T47D (cell line): ENCODE results near the gene PPTC7.

Experiments used
- DNase-seq, 2 experiments: peaks; one replicate each; pipeline versions ENCODE4 v3.0.0 to v3.0.0-alpha.2; 2011 to 2012; ENCODE audit warnings: low read depth in 1 of 2, low spot score in 1 of 2
- JUND ChIP-seq: IDR thresholded peaks from 2 replicates; pipeline ENCODE4 v1.6.1; 2012; ENCODE audit warnings: low read depth
- in situ Hi-C: cut with HindIII; loops from 2 replicates; pipeline ENCODE4 v1.10.0; 2016; ENCODE audit warnings: low sequenced_read_pairs, low pct_unique_long_range_greater_than_20kb

The PPTC7 gene

GRCh38 chr12:110501752-110502738 is 81.1 kb downstream of the PPTC7 start, which contains the start of the genes RAD9B and VPS29:
RAD9B (plus strand) TSS chr12:110502331; CDS start chr12:110502338, 7 bp downstream.
VPS29 (minus strand) TSS chr12:110502111; CDS start chr12:110502051, 60 bp downstream.
- no peak for TF ChIP-seq JUND
- in situ Hi-C loops: no loop called here
- peak; percentile 86 to 99 for DNase-seq

GRCh38 chr12:110501399-110501751 is 81.7 kb downstream of the PPTC7 start:
- peak; percentile 37 to 81 for DNase-seq
- in situ Hi-C loops: no loop called here
- no peak for TF ChIP-seq JUND

- DNase-seq: peak in 1 of 2 experiments; percentile 28
- no peak for TF ChIP-seq JUND
- in situ Hi-C loops: no loop called here
Measured at GRCh38 chr12:110498984-110499706, 84.0 kb downstream of the PPTC7 start.
